HG03432 (cell line): Measurements from ENCODE around the gene NCOA1.
A peak's percentile ranks its signal among the peaks of the same experiment; 100 is the strongest.
"Not testable (repeated sequence)": the region's sequence is repeated elsewhere in the genome, so short reads cannot be mapped to it uniquely, and the experiment has no call there.

ENCODE experiments used
- ATAC-seq: cut with Tn5 transposase; IDR thresholded peaks from one replicate; pipeline ENCODE4 v1.9.1; 2021; ENCODE audit warnings: mild to moderate bottlenecking, moderate library complexity; ENCODE audit not compliant: unreplicated experiment

NCOA1 gene

GRCh38 chr2:24490690-24491541 is at the start of gene NCOA1:
Gene NCOA1 (plus strand): TSS chr2:24491254. CDS start chr2:24658678, 167,424 bp downstream.
- peak; percentile 75 for ATAC-seq

GRCh38 chr2:24448797-24449196 is 42.3 kb upstream of the NCOA1 start:
- no peak for ATAC-seq

- no peak for ATAC-seq
Observed at GRCh38 chr2:24449344-24449743, 41.7 kb upstream of the NCOA1 start.

DNA sequence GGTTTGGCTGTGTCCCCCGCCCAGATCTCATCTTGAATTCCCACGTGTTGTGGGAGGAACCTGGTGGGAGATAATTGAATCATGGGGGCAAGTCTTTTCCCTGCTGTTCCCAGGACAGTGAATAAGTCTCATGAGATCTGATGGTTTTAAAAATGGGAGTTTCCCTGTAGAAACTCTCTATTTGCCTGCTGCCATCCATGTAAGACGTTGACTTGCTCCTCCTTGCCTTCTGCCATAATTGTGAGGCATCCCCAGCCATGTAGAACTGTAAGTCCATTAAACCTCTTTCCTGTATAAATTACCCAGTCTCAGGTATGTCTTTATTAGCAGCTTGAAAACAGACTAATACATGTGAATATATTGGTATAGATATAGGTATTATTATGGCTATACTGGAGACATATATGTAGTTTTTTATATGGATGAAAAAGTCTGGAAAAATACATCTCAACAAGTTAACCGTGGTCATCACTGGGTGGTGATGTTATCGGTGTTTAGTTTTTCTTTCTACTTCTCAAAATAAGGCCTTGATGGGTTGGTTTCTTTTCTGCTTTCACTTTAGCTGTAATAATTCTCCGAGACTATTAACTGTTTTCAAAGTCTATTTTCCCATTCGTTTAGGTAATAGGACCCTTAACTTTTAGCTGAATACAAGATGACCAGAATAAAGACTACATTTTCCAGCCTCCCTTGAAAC is 39.1 kb upstream of the NCOA1 start:
- no peak for ATAC-seq

- ATAC-seq: no peak
Observed at GRCh38 chr2:24452502-24452885, 38.6 kb upstream of the NCOA1 start.

- ATAC-seq: no peak
Observed at GRCh38 chr2:24453379-24454073, 37.5 kb upstream of the NCOA1 start.

DNA sequence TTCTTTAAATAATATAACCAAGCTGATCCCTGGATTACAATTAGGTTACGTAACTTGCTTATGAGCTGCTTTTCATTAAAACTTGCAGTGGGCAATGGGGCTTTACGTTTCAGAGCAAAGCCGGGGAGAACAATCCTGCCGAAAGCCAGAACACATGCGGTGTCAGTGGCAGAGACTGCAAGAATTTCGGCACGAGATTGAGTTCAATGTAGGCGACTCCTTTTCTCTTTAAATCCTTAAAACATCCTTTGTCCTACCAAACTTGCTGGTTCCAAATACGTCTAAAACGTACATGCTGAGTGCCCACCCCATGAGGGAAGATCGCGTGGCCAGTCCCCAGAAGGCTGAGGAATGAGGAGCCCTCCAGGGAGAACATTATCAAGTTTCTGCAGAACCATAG is 36.8 kb upstream of the NCOA1 start:
- no peak for ATAC-seq

DNA sequence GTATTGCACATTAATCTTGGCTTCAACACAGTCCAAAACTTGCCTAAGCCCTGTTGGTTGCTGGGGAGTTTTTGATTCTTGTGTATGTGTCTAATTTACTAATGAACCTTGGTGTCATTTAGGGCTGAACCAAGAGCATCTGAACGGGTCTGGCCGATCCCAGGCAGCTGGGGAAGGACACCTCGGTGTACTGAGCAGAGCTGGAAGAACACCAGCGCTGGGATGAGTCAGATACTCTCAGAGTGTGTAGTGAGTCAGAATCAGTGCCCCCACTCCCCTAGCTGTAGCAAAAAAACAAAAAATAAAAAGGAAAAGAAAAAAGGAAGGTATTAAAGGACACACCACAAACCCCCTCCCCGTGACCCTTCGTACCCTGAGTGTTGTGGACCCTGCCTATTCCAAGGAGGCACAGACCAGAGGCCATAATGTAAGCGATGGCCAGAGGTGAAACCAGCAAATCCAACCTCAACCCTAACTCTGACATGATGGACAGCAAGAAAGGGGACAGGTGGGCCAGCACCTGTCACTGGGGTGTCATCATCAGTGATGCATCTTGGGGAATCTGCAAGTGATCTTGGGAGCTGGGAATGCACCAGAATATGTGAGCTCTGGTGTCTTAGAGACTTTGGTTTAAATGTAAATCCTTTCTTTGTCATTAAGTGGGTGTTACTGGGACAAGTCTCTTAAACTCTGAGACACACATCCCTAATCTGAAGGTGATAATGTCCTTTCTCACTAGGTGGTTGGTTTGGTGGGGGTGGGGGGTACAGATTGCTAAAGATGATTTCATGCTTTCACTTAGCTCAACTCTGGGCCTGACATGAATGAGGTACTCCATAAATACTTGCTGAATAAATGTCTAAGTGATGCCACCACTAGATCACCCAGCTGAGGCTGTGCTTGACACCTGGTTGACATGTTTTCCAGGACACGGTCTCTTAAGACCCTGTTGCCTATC is 34.2 kb upstream of the NCOA1 start:
- ATAC-seq: no peak

- ATAC-seq: no peak
Observed at GRCh38 chr2:24457696-24458386, 33.2 kb upstream of the NCOA1 start.

- ATAC-seq: no peak
Observed at GRCh38 chr2:24459224-24460161, 31.6 kb upstream of the NCOA1 start.

GRCh38 chr2:24461685-24462084 is 29.4 kb upstream of the NCOA1 start:
- no peak for ATAC-seq

DNA sequence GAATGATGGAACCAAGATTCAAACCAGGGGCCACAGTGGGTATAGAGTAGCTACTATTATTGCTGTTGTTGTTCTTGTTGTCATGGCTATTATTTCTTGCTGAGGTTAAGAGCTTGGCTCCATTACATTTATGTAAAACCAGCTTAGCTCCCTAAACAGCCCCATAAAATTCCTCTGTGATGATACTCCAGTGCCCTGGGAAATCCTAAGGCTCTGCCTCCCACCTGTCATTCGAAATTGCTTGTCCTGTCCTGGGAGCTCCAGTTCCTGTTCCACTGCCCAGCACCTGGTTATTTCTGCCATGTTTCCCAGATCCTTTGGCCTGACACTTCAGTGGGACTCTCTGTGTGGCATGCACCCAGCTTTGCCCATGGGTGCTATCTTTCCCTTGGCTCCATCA is 27.8 kb upstream of the NCOA1 start:
- ATAC-seq: no peak

DNA sequence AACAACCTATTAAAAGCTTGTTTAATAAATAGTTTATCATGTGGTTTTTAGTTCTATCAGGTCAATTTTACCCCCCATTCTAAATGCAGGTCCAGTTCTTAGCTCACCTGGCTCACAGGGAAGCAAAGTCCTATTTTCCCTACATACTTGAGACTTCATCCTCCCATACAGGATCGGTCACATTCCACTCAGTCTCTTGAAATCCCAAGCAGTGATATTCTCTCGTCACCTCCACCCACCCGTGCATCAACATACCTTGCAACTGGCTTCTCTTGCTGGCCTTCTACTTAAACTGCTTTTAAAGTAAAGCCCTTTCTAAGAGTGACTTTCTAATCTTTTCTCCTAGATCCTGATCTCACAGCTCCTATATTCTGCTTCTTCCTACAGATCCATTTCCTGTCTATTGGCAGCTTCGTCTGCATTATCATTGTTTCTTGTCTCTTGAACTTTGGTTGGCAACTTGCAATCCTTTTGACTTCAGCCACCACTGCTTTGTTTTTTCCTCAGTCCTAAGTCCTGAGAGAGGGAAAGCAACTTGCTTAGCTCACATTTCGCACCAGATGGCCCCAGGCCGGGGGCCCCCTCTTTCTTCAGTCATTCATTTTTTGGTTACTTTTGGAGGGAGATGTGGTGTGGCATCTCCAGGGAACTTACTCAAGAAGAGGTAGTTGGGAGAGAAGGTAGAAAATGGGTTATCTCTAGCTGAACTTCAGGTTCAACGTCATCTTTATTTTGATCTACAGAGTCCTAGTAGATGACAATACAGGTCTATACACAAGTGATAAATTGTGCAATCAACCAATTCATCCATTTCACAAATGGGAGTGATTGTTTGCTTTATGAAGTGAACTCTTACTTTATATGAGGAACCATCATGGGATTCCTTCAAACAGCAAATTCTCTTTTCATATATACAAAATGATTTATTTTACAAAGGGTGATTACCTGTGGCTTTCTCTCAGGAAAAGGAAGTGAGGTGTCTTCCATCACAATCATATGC is 23.9 kb upstream of the NCOA1 start:
- ATAC-seq: no peak

GRCh38 chr2:24468453-24468852 is 22.6 kb upstream of the NCOA1 start:
- not testable (repeated sequence) for ATAC-seq

DNA sequence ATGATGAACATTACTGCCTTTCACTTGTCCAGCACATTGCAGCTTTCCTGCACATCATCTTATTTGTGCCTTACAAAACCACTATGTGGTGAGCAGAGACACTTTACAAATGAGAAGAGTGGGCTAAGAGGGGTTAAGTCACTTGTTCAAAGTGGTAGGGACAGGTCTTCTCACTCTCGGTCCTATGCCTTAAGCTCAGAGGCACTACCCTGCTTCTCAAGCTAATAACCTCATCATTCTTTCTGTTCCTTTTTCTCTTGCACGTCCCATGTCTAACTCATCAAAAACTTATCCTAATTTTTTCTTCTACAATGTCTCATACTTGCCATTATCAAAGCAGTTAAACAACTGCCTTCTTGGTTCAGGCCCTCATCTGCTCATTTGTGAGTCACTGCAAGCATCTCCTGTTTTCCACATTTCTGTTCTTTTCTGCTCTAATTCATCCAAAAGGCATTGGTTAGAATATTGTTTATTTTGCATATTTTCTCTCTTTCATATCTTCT is 21.9 kb upstream of the NCOA1 start:
- ATAC-seq: no peak

DNA sequence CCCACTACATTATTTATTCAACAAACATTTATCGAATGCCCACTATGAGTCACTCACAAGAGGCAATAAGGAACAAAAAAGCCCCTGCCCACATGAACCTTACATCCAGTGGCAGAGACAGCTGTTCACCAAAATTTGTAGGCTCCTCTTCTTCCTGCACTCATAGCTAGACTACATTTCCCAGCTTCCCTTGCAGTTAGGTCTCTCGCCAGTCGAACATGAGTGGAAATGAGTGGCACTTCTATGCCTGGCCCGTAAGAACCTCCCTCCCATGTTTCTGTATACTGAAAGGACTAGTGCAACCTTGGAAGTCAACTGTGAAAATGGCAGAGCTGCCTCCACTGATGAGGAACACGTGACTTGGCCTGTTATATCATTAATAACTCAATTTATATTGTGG is 19.4 kb upstream of the NCOA1 start:
- ATAC-seq: no peak

GRCh38 chr2:24472416-24472815 is 18.6 kb upstream of the NCOA1 start:
- ATAC-seq: no peak
